Activated CD4-positive, alpha-beta T cell treated with anti-CD3 and anti-CD28 coated beads, Interleukin-2, amount 10 ng/mL, durations not matched to agents 24 days and 14 days (primary cell): Measurements from ENCODE around the gene GARNL3. TPM values are rescaled to one million over a fixed set of nuclear protein-coding genes. Genes with fewer than 3 reads are reported as not detected.

Experiments
- DNase-seq: peaks from one replicate; pipeline ENCODE4 v3.0.0; 2022
- H3K27ac Mint-ChIP-seq: one replicate; pipeline ENCODE4 v1.8.0; 2022; ENCODE audit warnings: mild to moderate bottlenecking, mixed read lengths
- H3K27me3 Mint-ChIP-seq: one replicate; pipeline ENCODE4 v1.8.0; 2022; ENCODE audit warnings: mixed read lengths
- H3K36me3 Mint-ChIP-seq: one replicate; pipeline ENCODE4 v1.8.0; 2022; ENCODE audit warnings: low read depth, mild to moderate bottlenecking, mixed read lengths
- H3K4me1 Mint-ChIP-seq: one replicate; pipeline ENCODE4 v1.8.0; 2021; ENCODE audit warnings: mixed read lengths
- H3K4me3 Mint-ChIP-seq: one replicate; pipeline ENCODE4 v1.8.0; 2022; ENCODE audit warnings: mild to moderate bottlenecking, moderate library complexity, mixed read lengths
- H3K9me3 Mint-ChIP-seq: one replicate; pipeline ENCODE4 v1.8.0; 2021; ENCODE audit warnings: mixed read lengths
- intact Hi-C: fragments of 100-400 bp; cut with micrococcal nuclease; formaldehyde crosslinking; loops from one replicate; pipeline ENCODE4 v1.15.1; 2023
- total RNA-seq: library from RNA; stranded (reverse); gene quantifications from 2 replicates; pipeline ENCODE4 v1.2.3, GENCODE V29; 2022

GARNL3 gene
- total RNA-seq, 1 donor from 2014 or later = 3.3 TPM

DNA sequence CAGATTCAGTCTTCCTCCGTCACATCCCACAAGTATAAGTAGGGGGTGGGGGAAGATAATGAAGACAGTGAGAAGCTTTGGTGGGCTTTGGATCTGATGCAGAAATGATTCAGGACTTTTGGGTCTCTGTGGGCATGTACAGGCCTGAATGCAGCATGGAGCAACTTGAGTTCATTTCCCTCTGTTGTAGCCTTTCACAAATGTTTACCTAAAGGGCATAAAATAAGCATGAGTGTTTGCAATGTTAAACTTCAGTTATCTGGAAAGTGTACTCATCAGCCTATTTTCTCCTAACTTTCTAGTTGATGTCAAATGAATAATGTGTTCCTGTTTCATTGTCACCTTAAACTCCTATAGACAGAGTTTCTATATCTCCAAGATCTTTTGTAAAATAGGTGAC is 39.3 kb downstream of the GARNL3 start:
- Mint-ChIP-seq H3K27ac (no peak overlapping the region), H3K4me1 (no peaks in the 10 kb centered on the region)
- intact Hi-C loops = no loop called here

GRCh38 chr9:127305206-127305837 is 40.7 kb downstream of the GARNL3 start:
- Mint-ChIP-seq H3K4me3 (no peak overlapping the region), H3K27me3 (peaks cover 29% of the 10 kb centered on the region), H3K27ac (no peak overlapping the region), H3K9me3 (no peaks in the 10 kb centered on the region), H3K36me3 (no peaks in the 10 kb centered on the region), H3K4me1 (no peaks in the 10 kb centered on the region)
- DNase-seq = no peak
- intact Hi-C loops = no loop called here

More for the DNA sequence above, 39.3 kb downstream of the GARNL3 start:
- no peak for DNase-seq
- no peaks in the 10 kb centered on the region for H3K9me3 Mint-ChIP-seq
- H3K27me3 Mint-ChIP-seq = peaks cover 21% of the 10 kb centered on the region
- no peaks in the 10 kb centered on the region for H3K36me3 Mint-ChIP-seq
- H3K4me3 Mint-ChIP-seq = no peak overlapping the region

DNA sequence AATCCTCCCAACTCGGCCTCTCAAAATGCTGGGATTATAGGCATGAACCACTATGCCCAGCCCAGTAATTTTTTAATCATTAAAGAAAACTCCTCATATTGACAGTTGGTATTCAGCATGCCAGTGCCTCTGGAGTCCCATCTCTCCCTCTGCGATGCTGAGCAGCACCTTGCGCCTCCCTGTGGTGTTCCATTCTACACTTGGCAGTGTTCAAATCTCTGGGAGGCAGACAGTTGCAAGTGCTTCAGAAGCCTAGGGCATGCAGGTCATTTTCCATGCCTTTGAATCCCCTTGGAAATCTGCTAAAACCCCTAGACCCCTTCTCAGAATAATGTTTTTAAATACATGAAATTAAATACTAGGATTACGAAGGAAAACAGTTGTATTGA is 41.3 kb downstream of the GARNL3 start:
- intact Hi-C loops = no loop called here
- H3K27me3 Mint-ChIP-seq = peaks cover 29% of the 10 kb centered on the region
- no peaks in the 10 kb centered on the region for H3K9me3 Mint-ChIP-seq
- no peak for DNase-seq
- H3K4me3 Mint-ChIP-seq = no peak overlapping the region
- no peaks in the 10 kb centered on the region for H3K4me1 Mint-ChIP-seq
- H3K36me3 Mint-ChIP-seq = no peaks in the 10 kb centered on the region
- no peak overlapping the region for H3K27ac Mint-ChIP-seq

DNA sequence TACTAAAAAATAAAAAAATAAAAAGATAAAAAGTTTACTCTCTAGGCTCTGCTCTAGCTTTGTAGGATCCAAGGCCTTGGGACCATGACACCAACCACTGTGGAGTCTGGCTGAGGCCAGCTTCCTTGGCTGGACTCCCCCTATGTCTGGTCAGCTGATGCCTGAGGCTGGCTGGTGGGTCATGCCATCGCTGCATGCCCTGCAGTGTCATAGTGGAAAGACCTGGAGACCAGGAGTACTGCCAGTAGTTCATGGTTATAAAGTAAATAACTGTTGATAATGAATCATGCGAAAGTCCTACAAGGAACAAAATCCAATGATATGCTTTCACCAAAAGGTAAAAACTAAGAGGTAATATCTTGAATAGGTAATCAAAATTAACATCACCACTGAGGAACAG is 43.2 kb downstream of the GARNL3 start:
- Mint-ChIP-seq H3K27me3 (peaks cover 35% of the 10 kb centered on the region), H3K4me1 (no peaks in the 10 kb centered on the region), H3K27ac (no peak overlapping the region), H3K36me3 (no peaks in the 10 kb centered on the region), H3K9me3 (no peaks in the 10 kb centered on the region), H3K4me3 (no peak overlapping the region)
- intact Hi-C loops = no loop called here
- no peak for DNase-seq

DNA sequence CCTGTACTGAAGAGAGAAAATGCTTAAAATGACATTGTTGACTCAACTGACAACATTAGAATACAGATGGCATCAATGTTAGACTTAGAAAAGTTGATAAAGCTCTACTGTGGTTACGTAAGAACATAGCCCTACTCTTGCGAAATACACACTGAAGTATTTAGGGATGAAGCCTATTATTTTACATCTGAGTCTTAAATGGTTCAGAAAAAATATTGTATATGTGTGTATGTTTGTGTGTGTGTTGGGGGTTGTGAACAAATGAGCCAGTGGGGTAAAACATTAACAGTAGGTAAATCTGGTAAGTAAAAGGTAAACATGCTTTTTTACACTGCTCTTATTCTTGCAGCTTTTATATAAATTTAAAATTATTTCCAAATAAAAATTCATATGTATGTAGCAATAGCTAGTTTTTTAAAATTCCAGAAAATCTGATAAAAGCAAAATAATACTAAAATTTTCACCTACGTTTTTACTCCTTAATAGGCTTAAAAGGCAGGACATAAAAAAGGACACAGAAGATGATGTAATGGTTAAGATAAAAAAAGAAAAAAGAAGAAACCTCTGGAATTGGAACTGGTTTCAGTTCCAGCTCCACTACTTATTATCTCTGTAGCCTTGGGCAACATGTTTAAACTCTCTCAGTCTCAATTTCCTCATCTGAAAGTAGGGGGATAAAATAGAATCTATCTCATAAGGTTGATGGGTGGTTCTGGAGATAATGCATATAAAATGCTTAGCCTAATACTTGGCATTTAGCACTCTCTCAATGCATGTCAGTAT is 44.3 kb downstream of the GARNL3 start:
- no peaks in the 10 kb centered on the region for H3K4me1 Mint-ChIP-seq
- DNase-seq = no peak
- no peak overlapping the region for H3K4me3 Mint-ChIP-seq
- H3K36me3 Mint-ChIP-seq = no peaks in the 10 kb centered on the region
- intact Hi-C loops = no loop called here
- H3K27me3 Mint-ChIP-seq = peaks cover 33% of the 10 kb centered on the region
- H3K9me3 Mint-ChIP-seq = no peaks in the 10 kb centered on the region
- no peak overlapping the region for H3K27ac Mint-ChIP-seq

- intact Hi-C loops = loop anchor here (5.0 kb wide), 1 partner anchor 88 kb away; the partner anchor contains the start of gene SLC2A8
- no peak for DNase-seq
- H3K36me3 Mint-ChIP-seq = no peaks in the 10 kb centered on the region
- H3K4me3 Mint-ChIP-seq = no peak overlapping the region
- H3K27me3 Mint-ChIP-seq = peaks cover 34% of the 10 kb centered on the region
- H3K4me1 Mint-ChIP-seq = no peaks in the 10 kb centered on the region
- H3K27ac Mint-ChIP-seq = no peak overlapping the region
- H3K9me3 Mint-ChIP-seq = no peaks in the 10 kb centered on the region
These were observed 45.1 kb downstream of the GARNL3 start for GRCh38 chr9:127309715-127310114.

GRCh38 chr9:127311239-127311741 is 46.7 kb downstream of the GARNL3 start:
- intact Hi-C loops = loop anchor here (5.0 kb wide), 1 partner anchor 86 kb away; the partner anchor contains the start of gene SLC2A8
- no peak overlapping the region for H3K4me3 Mint-ChIP-seq
- DNase-seq = peak; percentile 80

GRCh38 chr9:127313042-127313560 is 48.5 kb downstream of the GARNL3 start:
- no peak overlapping the region for H3K4me3 Mint-ChIP-seq
- H3K27me3 Mint-ChIP-seq = peaks cover 36% of the 10 kb centered on the region
- no peaks in the 10 kb centered on the region for H3K36me3 Mint-ChIP-seq
- H3K4me1 Mint-ChIP-seq = peaks cover 6% of the 10 kb centered on the region
- no peak for DNase-seq
- H3K27ac Mint-ChIP-seq = no peak overlapping the region
- intact Hi-C loops = loop anchor here (5.0 kb wide), 1 partner anchor 84 kb away; the partner anchor contains the start of gene SLC2A8
- no peaks in the 10 kb centered on the region for H3K9me3 Mint-ChIP-seq

More at GRCh38 chr9:127311239-127311741, 46.7 kb downstream of the GARNL3 start:
- H3K4me1 Mint-ChIP-seq = no peaks in the 10 kb centered on the region
- no peaks in the 10 kb centered on the region for H3K9me3 Mint-ChIP-seq
- no peaks in the 10 kb centered on the region for H3K36me3 Mint-ChIP-seq
- H3K27ac Mint-ChIP-seq = no peak overlapping the region
- peaks cover 36% of the 10 kb centered on the region for H3K27me3 Mint-ChIP-seq

- Mint-ChIP-seq H3K9me3 (no peaks in the 10 kb centered on the region), H3K27me3 (peaks cover 30% of the 10 kb centered on the region), H3K27ac (no peak overlapping the region), H3K4me3 (no peak overlapping the region), H3K4me1 (peaks cover 6% of the 10 kb centered on the region), H3K36me3 (peaks cover 1% of the 10 kb centered on the region)
- intact Hi-C loops = loop anchor here (5.0 kb wide), 1 partner anchor 82 kb away; the partner anchor contains the start of gene SLC2A8
- no peak for DNase-seq
These were observed 50.3 kb downstream of the GARNL3 start for GRCh38 chr9:127314911-127315310.

DNA sequence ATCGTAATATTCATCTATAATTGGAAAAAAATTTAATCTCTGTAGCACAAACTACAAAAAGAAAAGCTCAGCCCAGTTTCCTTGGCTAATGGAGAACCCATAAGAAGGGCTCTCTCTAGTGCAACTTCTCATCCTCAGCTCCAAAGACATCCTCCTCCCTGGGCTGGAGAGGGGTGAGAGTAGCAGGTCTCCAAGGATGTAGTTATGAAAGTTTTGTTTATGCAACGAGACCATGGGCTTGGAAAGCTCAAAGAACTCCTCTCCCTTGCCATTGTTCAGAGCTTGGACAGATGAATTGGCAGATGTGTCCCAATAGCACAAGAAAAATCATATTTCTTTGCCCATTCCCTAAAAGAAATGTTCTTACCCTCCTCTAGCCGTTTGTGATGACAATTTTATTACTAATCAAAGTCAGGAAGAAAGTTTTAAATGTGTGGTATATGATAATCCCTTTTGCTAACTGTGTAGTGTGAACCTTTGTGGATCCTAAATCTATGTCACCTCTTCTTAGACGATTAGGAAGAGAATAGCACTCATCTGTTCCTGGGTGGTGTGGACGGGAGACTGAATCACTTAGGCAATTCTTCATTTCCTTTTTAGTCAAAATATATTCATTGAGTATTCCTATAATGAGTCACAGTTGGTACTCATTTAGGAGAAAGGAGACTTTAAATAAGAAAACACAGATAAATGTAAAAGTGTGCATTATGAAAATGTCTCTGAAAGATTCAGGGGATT is 52.2 kb downstream of the GARNL3 start:
- H3K4me1 Mint-ChIP-seq = peaks cover 6% of the 10 kb centered on the region
- no peak for DNase-seq
- intact Hi-C loops = no loop called here
- H3K27me3 Mint-ChIP-seq = peaks cover 35% of the 10 kb centered on the region
- H3K4me3 Mint-ChIP-seq = no peak overlapping the region
- H3K27ac Mint-ChIP-seq = no peak overlapping the region
- H3K9me3 Mint-ChIP-seq = no peaks in the 10 kb centered on the region
- H3K36me3 Mint-ChIP-seq = peaks cover 1% of the 10 kb centered on the region

- H3K36me3 Mint-ChIP-seq = peaks cover 1% of the 10 kb centered on the region
- H3K9me3 Mint-ChIP-seq = no peaks in the 10 kb centered on the region
- no peak overlapping the region for H3K4me3 Mint-ChIP-seq
- DNase-seq = no peak
- no peak overlapping the region for H3K27ac Mint-ChIP-seq
- intact Hi-C loops = no loop called here
- peaks cover 38% of the 10 kb centered on the region for H3K27me3 Mint-ChIP-seq
- peaks cover 6% of the 10 kb centered on the region for H3K4me1 Mint-ChIP-seq
These were observed 54.1 kb downstream of the GARNL3 start for GRCh38 chr9:127318651-127319167.

DNA sequence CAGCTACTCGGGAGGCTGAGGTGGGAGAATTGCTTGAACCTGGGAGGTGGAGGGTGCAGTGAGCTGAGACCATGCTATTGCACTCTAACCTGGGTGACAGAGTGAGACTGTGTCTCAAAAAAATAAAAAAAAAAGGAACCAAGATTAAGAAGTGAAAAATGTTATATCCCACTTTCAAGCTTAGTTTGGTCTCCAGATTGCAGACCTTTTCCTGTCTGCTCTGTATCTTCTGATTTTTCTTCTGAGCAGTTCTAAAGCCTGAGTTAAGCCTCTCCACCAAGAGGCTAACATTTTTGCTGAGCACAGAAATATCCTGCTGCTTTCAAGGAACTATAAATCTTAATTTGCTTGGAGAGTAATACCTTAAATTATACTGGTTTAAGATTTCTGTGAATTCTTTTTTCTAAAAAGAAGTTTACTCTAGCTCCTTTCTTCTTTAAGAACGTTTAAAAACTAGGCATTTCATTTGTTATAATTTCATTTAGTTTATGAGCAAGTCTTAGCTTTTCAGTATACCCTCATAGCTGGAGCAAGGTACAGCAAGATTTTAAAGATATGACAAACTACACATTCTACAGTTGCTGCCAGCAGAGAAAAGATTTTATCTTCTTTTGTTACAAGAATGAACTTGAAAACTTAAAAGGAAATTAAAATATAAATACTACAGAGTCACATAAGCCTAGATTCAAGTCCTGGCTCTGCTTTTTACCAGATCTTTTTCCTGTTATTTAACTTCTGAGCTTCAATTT is 55.0 kb downstream of the GARNL3 start:
- peaks cover 1% of the 10 kb centered on the region for H3K36me3 Mint-ChIP-seq
- H3K9me3 Mint-ChIP-seq = no peaks in the 10 kb centered on the region
- intact Hi-C loops = no loop called here
- H3K27me3 Mint-ChIP-seq = peaks cover 38% of the 10 kb centered on the region
- DNase-seq = no peak
- H3K27ac Mint-ChIP-seq = no peak overlapping the region
- peaks cover 6% of the 10 kb centered on the region for H3K4me1 Mint-ChIP-seq
- no peak overlapping the region for H3K4me3 Mint-ChIP-seq

- intact Hi-C loops = no loop called here
- H3K36me3 Mint-ChIP-seq = peaks cover 1% of the 10 kb centered on the region
- DNase-seq = no peak
- peaks cover 40% of the 10 kb centered on the region for H3K27me3 Mint-ChIP-seq
- H3K4me3 Mint-ChIP-seq = no peak overlapping the region
- peaks cover 6% of the 10 kb centered on the region for H3K4me1 Mint-ChIP-seq
- H3K9me3 Mint-ChIP-seq = no peaks in the 10 kb centered on the region
- no peak overlapping the region for H3K27ac Mint-ChIP-seq
These were observed 55.5 kb downstream of the GARNL3 start for GRCh38 chr9:127320115-127320378.
